ENCODE results near the gene TARS1. TPM values are rescaled to one million over a fixed set of nuclear protein-coding genes. Genes with fewer than 3 reads are reported as not detected.

TARS1 gene
- total RNA-seq, 1 donor from 2014 or later = 320 TPM

DNA sequence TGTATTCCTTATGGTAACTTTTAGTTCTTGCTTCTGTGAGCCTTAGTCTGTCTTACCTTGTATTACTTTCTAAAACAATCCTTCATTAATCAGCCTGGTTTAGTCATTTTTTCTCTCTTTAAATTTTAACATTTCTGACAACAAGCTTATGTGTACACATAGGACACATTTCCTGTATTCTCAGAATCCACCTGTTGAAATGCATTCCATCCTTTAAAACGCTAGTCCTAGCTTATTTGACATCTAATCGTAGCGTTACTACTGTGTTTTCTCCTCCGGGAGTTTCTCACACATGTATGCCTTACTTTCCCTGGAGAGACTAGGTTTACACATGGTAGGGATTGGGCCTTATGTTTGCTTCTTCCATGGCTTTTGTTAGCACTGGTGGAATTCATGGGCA lies 3.8 kb downstream of the TARS1 start:
- H3K36me3 ChIP-seq (ENCODE audit: control insufficient read depth, insufficient read depth, low read length) = no peaks in the 10 kb centered on the region
- H3K4me3 ChIP-seq (ENCODE audit: low read depth, low read length) = no peak overlapping the region
- H3K27me3 ChIP-seq (ENCODE audit: control insufficient read depth, insufficient read depth, low read length) = no peaks in the 10 kb centered on the region
- no peak for TF ChIP-seq CTCF (IDR thresholded peaks at IDR 0.05; ENCODE audit: insufficient read depth, low read length, poor library complexity, severe bottlenecking)
- no peak for DNase-seq (ENCODE audit: low read depth)

DNA sequence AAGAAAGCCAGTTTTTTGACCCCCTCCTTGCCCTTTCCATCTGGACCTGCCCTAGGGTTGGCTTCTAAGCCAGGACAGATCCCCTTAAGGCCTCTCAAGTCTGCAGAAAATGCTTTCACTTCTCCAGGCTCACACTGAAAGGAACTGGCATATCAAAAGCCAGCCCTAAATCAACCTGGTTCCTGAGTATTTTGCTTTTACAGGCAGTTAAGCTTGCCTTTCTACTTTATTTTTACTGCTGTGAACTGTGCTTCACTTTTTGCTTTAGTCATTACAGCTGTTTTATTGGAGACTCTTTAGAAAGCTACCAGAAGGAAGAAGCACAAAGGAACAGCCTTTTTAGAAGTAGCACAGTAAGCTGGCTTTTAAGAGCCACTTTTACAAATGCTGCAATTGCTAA lies 5.0 kb downstream of the TARS1 start:
- H3K36me3 ChIP-seq (ENCODE audit: control insufficient read depth, insufficient read depth, low read length) = no peaks in the 10 kb centered on the region
- no peak for DNase-seq (ENCODE audit: low read depth)
- no peak for TF ChIP-seq CTCF (IDR thresholded peaks at IDR 0.05; ENCODE audit: insufficient read depth, low read length, poor library complexity, severe bottlenecking)
- no peak overlapping the region for H3K4me3 ChIP-seq (ENCODE audit: low read depth, low read length)
- H3K27me3 ChIP-seq (ENCODE audit: control insufficient read depth, insufficient read depth, low read length) = no peaks in the 10 kb centered on the region

GRCh38 chr5:33448118-33448517 lies 7.4 kb downstream of the TARS1 start:
- no peak for TF ChIP-seq CTCF (IDR thresholded peaks at IDR 0.05; ENCODE audit: insufficient read depth, low read length, poor library complexity, severe bottlenecking)
- H3K36me3 ChIP-seq (ENCODE audit: control insufficient read depth, insufficient read depth, low read length) = no peaks in the 10 kb centered on the region
- no peak for DNase-seq (ENCODE audit: low read depth)
- H3K27me3 ChIP-seq (ENCODE audit: control insufficient read depth, insufficient read depth, low read length) = no peaks in the 10 kb centered on the region
- no peak overlapping the region for H3K4me3 ChIP-seq (ENCODE audit: low read depth, low read length)

DNA sequence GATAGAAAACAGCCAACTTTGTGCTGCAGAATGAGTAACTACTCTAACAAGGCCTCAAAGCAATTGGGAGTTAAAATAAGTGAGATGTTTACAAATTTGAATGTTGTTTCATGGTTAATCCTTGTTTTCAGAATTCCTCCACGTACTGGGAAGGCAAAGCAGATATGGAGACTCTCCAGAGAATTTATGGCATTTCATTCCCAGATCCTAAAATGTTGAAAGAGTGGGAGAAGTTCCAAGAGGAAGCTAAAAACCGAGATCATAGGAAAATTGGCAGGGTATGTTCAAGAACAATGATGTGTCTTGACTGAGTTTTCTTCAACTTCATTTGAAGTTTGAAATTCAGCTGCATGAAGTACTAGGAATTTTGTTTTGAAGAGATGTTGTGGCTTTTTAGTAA lies 16.4 kb downstream of the TARS1 start:
- TF ChIP-seq CTCF (IDR thresholded peaks at IDR 0.05; ENCODE audit: insufficient read depth, low read length, poor library complexity, severe bottlenecking) = no peak
- no peak overlapping the region for H3K4me3 ChIP-seq (ENCODE audit: low read depth, low read length)
- H3K36me3 ChIP-seq (ENCODE audit: control insufficient read depth, insufficient read depth, low read length) = peaks cover 5% of the 10 kb centered on the region
- DNase-seq (ENCODE audit: low read depth) = no peak
- H3K27me3 ChIP-seq (ENCODE audit: control insufficient read depth, insufficient read depth, low read length) = no peaks in the 10 kb centered on the region

DNA sequence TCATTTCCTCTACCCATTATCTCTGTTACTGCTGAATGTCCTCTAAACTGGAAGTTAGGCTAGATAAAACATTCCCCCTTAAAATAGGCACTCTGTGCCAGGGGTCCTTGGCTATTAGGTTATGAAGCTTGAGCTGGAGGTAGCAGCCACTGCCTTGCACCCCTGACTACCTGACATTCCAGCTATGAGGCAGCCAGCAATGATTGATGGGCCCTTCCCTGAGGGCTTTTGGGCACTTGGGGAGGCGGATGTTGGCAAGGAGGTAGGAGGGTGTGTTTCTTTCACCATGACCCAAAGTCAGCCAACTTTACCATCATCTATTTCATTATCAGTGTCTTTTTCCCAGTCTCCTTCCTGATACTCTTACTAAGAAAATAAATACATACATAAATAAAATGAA lies 17.1 kb downstream of the TARS1 start:
- peaks cover 5% of the 10 kb centered on the region for H3K36me3 ChIP-seq (ENCODE audit: control insufficient read depth, insufficient read depth, low read length)
- TF ChIP-seq CTCF (IDR thresholded peaks at IDR 0.05; ENCODE audit: insufficient read depth, low read length, poor library complexity, severe bottlenecking) = no peak

GRCh38 chr5:33460210-33460609 lies 19.4 kb downstream of the TARS1 start:
- H3K36me3 ChIP-seq (ENCODE audit: control insufficient read depth, insufficient read depth, low read length) = peaks cover 4% of the 10 kb centered on the region
- H3K27me3 ChIP-seq (ENCODE audit: control insufficient read depth, insufficient read depth, low read length) = no peaks in the 10 kb centered on the region
- H3K4me3 ChIP-seq (ENCODE audit: low read depth, low read length) = no peak overlapping the region
- no peak for TF ChIP-seq CTCF (IDR thresholded peaks at IDR 0.05; ENCODE audit: insufficient read depth, low read length, poor library complexity, severe bottlenecking)
- DNase-seq (ENCODE audit: low read depth) = no peak

More for the DNA sequence above, 17.1 kb downstream of the TARS1 start:
- Histone ChIP-seq H3K4me3 (ENCODE audit: low read depth, low read length) (no peak overlapping the region), H3K27me3 (ENCODE audit: control insufficient read depth, insufficient read depth, low read length) (no peaks in the 10 kb centered on the region)
- no peak for DNase-seq (ENCODE audit: low read depth)
